A673 (cell line): ENCODE measurements around the gene DSCAM. TPM values are rescaled to one million over a fixed set of nuclear protein-coding genes. Genes with fewer than 3 reads are reported as not detected.
A peak's percentile ranks its signal among the peaks of the same experiment; 100 is the strongest.

Source experiments
- BruUV-seq: library from RNA; stranded (reverse); fragments of 400-500 nt; replicated peaks from 2 replicates; lab custom pipeline; 2021; lab: Mats Ljungman, UMichigan
- CTCF ChIA-PET: fragments of 300-600 bp; sonication (Branson Sonifier 250); formaldehyde crosslinking; loops from one replicate; lab custom pipeline; 2022; ENCODE audit warnings: antibody characterized with exemption; lab: Charles Lee
- POLR2A ChIA-PET: fragments of 300-600 bp; sonication (Branson Sonifier 250); formaldehyde crosslinking; loops from one replicate; lab custom pipeline; 2022; ENCODE audit warnings: antibody characterized with exemption; ENCODE audit not compliant: low non-redundant PET; lab: Charles Lee
- DNase-seq: peaks from one replicate; pipeline ENCODE4 v3.0.0-alpha.2; 2015; ENCODE audit warnings: low spot score
- H3K27ac ChIP-seq: fragments of 200-600 bp; sonication (generic); 2 replicates; pipeline ENCODE4 v1.5.1; 2016; ENCODE audit warnings: mixed run types, low read depth, mild to moderate bottlenecking, mixed read lengths, antibody characterized with exemption, low read length; ENCODE audit not compliant: poor library complexity, severe bottlenecking
- H3K27me3 ChIP-seq: fragments of 200-600 bp; sonication (generic); replicated peaks from 2 replicates; pipeline ENCODE4 v1.6.1; 2017; ENCODE audit warnings: mixed run types, low read depth, mild to moderate bottlenecking, mixed read lengths, antibody characterized with exemption, low read length; ENCODE audit not compliant: insufficient read depth, poor library complexity
- H3K36me3 ChIP-seq: fragments of 200-600 bp; sonication (generic); 2 replicates; pipeline ENCODE4 v1.6.1; 2016; ENCODE audit warnings: mixed run types, mild to moderate bottlenecking, mixed read lengths, antibody characterized with exemption, low read length; ENCODE audit not compliant: insufficient read depth, poor library complexity, severe bottlenecking
- H3K4me1 ChIP-seq: fragments of 200-600 bp; sonication (generic); 2 replicates; pipeline ENCODE4 v1.6.1; 2017; ENCODE audit warnings: mixed run types, mild to moderate bottlenecking, mixed read lengths, antibody characterized with exemption, low read length; ENCODE audit not compliant: insufficient read depth, poor library complexity, severe bottlenecking
- H3K4me3 ChIP-seq: fragments of 200-600 bp; sonication (generic); 2 replicates; pipeline ENCODE4 v1.5.1; 2016; ENCODE audit warnings: low read depth, mixed run types, mild to moderate bottlenecking, mixed read lengths, low read length; ENCODE audit not compliant: poor library complexity, severe bottlenecking
- H3K9me3 ChIP-seq: fragments of 200-600 bp; sonication (generic); 2 replicates; pipeline ENCODE4 v1.6.1; 2016; ENCODE audit warnings: mixed run types, low read depth, mild to moderate bottlenecking, mixed read lengths, antibody characterized with exemption, low read length; ENCODE audit not compliant: poor library complexity, severe bottlenecking
- CTCF ChIP-seq: fragments of 300-800, 200-600 bp; sonication (generic); conservative IDR thresholded peaks from 2 replicates; pipeline ENCODE4 v1.5.1; 2017; ENCODE audit warnings: low read depth, mild to moderate bottlenecking, antibody characterized with exemption, low read length, moderate library complexity, mixed read lengths
- EZH2 ChIP-seq: fragments of 200-600 bp; sonication (generic); IDR thresholded peaks from 2 replicates; pipeline ENCODE4 v1.6.1; 2017; ENCODE audit warnings: borderline replicate concordance, low read depth, mild to moderate bottlenecking, mixed read lengths, antibody characterized with exemption, low read length; ENCODE audit not compliant: poor library complexity, severe bottlenecking
- intact Hi-C: fragments of 100-400 bp; cut with micrococcal nuclease; formaldehyde crosslinking; loops from one replicate; pipeline ENCODE4 v1.10.0; 2022; ENCODE audit not compliant: unreplicated experiment
- total RNA-seq: library from RNA; stranded (reverse); gene quantifications from 2 replicates; pipeline ENCODE4 v1.2.3, GENCODE V29; 2021

Gene DSCAM
- total RNA-seq, 1 experiment from 2014 or later, result not detected

GRCh38 chr21:40841524-40842196 is 5.3 kb downstream of the DSCAM start:
- CTCF ChIA-PET, result no interaction called here
- H3K4me1 ChIP-seq, result no peaks in the 10 kb centered on the region
- H3K27me3 ChIP-seq, result peaks cover 8% of the 10 kb centered on the region
- H3K36me3 ChIP-seq, result no peaks in the 10 kb centered on the region
- H3K4me3 ChIP-seq, result peak overlapping the region; percentile 28
- intact Hi-C loops, result no loop called here
- TF ChIP-seq CTCF (0 out of 2 replicates have a peak, but pooled peaks have one; percentile 40), EZH2 (no peak)
- no peak overlapping the region for H3K27ac ChIP-seq
- POLR2A ChIA-PET, result no interaction called here
- no TSS peak for BruUV-seq
- peak; percentile 24 for DNase-seq
- peaks cover 31% of the 10 kb centered on the region for H3K9me3 ChIP-seq

- BruUV-seq, result no TSS peak
- Histone ChIP-seq H3K4me1 (no peaks in the 10 kb centered on the region), H3K9me3 (peaks cover 31% of the 10 kb centered on the region), H3K4me3 (no peak overlapping the region), H3K27ac (no peak overlapping the region), H3K36me3 (no peaks in the 10 kb centered on the region), H3K27me3 (peaks cover 2% of the 10 kb centered on the region)
- POLR2A ChIA-PET, result no interaction called here
- intact Hi-C loops, result no loop called here
- TF ChIP-seq CTCF (no peak), EZH2 (no peak)
- CTCF ChIA-PET, result no interaction called here
- no peak for DNase-seq
Measured at GRCh38 chr21:40840401-40841125, 6.4 kb downstream of the DSCAM start.

- CTCF ChIA-PET, result no interaction called here
- H3K27ac ChIP-seq, result no peak overlapping the region
Measured at GRCh38 chr21:40839521-40839920, 7.4 kb downstream of the DSCAM start.

More at GRCh38 chr21:40839521-40839920, 7.4 kb downstream of the DSCAM start:
- no TSS peak for BruUV-seq
- TF ChIP-seq CTCF (no peak), EZH2 (no peak)
- POLR2A ChIA-PET, result no interaction called here
- intact Hi-C loops, result no loop called here
- Histone ChIP-seq H3K4me3 (no peak overlapping the region), H3K27me3 (no peaks in the 10 kb centered on the region), H3K4me1 (no peaks in the 10 kb centered on the region), H3K9me3 (peaks cover 24% of the 10 kb centered on the region), H3K36me3 (no peaks in the 10 kb centered on the region)
- DNase-seq, result no peak
